Peyer's patch (tissue), 4 donors: ENCODE data around the gene ATMIN.

Experiments used
- CTCF ChIP-seq, 6 experiments: fragments of 450-650 bp in 4 of 6; fragments of 200-600 bp in 2 of 6; sonication (generic) in 1 of 6; IDR thresholded peaks; one replicate each; pipeline ENCODE4 v1.5.1; 2017 to 2019; ENCODE audit warnings: antibody characterized with exemption in 6 of 6, mild to moderate bottlenecking in 3 of 6, moderate library complexity in 1 of 6
- POLR2A ChIP-seq, 2 donors: fragments of 450-650 bp; IDR thresholded peaks; one replicate each; pipeline ENCODE4 v1.5.1; 2017; ENCODE audit warnings: antibody characterized with exemption in 2 of 2, mild to moderate bottlenecking in 2 of 2, moderate library complexity in 2 of 2

- TF ChIP-seq CTCF (IDR thresholded peaks at IDR 0.05) (peak; percentile 95 to 100 (median 98)), POLR2A (IDR thresholded peaks at IDR 0.05) (peak in 1 of 2 donors; percentile 54)
Observed at GRCh38 chr16:81035398-81035974, at the start of gene ATMIN.
